DOHH2 (cell line): ENCODE data around the gene ADARB1.

Experiments
- EZH2phosphoT487 ChIP-seq: fragments of 200-600 bp; sonication (generic); IDR thresholded peaks from 2 replicates; pipeline ENCODE4 v1.6.1; 2017; ENCODE audit warnings: borderline replicate concordance, mild to moderate bottlenecking, antibody characterized with exemption, low read length, moderate library complexity, mixed read lengths
- TF ChIP-seq, protein P1 (sequence below): fragments of 200-600 bp; sonication (generic); IDR thresholded peaks from one replicate; pipeline ENCODE4 v1.5.1; 2014; ENCODE audit warnings: antibody characterized with exemption, mild to moderate bottlenecking, low read depth, low read length; ENCODE audit not compliant: poor library complexity, severe bottlenecking

DNA sequence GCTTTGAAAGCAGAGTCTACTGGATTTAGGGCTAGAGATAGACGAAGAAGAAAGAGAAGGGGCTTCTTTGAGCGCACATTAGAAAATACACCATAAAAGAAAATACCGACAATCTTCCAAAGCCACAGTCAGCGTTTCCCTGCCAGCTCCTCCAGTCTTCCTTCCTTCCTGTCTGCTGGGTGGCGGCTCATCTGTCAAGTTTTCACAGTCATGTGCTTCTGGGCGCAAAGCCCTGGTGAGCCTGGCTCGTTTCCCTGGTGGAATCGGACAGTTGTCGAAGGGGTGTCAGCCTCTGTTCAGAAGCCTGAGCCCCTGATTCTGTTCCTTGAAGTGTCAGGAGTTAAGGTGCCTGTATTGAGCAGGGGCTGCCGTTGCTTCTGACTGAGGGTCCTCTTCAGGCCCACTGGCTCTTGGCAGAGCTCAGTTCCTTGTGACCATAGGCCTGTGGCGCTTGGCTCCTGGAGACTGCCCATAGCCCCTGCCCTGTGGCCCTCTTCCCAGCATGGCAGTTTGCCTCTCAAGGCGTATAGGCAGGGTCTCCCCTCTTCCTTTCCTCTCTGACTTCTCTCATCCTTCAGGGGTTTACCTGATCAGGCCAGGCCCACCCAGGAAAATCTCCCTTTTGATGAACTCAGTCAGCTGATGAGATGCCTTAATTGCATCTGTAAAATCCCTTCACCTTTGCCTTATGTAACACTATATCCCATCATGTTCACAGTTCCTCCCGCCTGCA, 58.6 kb downstream of the ADARB1 start:
- TF ChIP-seq, protein P1, sequence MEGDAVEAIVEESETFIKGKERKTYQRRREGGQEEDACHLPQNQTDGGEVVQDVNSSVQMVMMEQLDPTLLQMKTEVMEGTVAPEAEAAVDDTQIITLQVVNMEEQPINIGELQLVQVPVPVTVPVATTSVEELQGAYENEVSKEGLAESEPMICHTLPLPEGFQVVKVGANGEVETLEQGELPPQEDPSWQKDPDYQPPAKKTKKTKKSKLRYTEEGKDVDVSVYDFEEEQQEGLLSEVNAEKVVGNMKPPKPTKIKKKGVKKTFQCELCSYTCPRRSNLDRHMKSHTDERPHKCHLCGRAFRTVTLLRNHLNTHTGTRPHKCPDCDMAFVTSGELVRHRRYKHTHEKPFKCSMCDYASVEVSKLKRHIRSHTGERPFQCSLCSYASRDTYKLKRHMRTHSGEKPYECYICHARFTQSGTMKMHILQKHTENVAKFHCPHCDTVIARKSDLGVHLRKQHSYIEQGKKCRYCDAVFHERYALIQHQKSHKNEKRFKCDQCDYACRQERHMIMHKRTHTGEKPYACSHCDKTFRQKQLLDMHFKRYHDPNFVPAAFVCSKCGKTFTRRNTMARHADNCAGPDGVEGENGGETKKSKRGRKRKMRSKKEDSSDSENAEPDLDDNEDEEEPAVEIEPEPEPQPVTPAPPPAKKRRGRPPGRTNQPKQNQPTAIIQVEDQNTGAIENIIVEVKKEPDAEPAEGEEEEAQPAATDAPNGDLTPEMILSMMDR = no peak
- TF ChIP-seq EZH2phosphoT487 = no peak
